ENCODE results near the gene FILIP1.

FILIP1 gene

GRCh38 chr6:75467966-75468365 is 25.6 kb downstream of the FILIP1 start:
- no peak overlapping the region for H3K4me3 ChIP-seq (ENCODE audit: low read length in 2 of 2)
- H2BK15ac ChIP-seq (ENCODE audit: low read length) = no peak overlapping the region
- no peaks in the 10 kb centered on the region for H3K9me3 ChIP-seq (replicated peaks in 1 of 2; ENCODE audit: control insufficient read depth in 2 of 2, insufficient read depth in 1 of 2, low read depth in 1 of 2, low read length in 2 of 2)
- H3K4ac ChIP-seq (ENCODE audit: low read length) = no peak overlapping the region
- peak; percentile 15 for DNase-seq (ENCODE audit: low spot score)
- no peak overlapping the region for H3K9ac ChIP-seq (ENCODE audit: low read depth, low read length, poor library complexity)
- H3K79me1 ChIP-seq (ENCODE audit: low read depth, low read length) = no peaks in the 10 kb centered on the region
- no peak overlapping the region for H3K14ac ChIP-seq (ENCODE audit: low read length)
- H2BK5ac ChIP-seq (ENCODE audit: low read length) = no peak overlapping the region
- H2BK12ac ChIP-seq (ENCODE audit: low read length) = no peak overlapping the region
- no peak overlapping the region for H3K18ac ChIP-seq (ENCODE audit: low read length)
- H3K4me1 ChIP-seq (ENCODE audit: control insufficient read depth in 2 of 2, insufficient read depth in 1 of 2, low read depth in 1 of 2, low read length in 2 of 2) = peaks cover 0 to 3% of the 10 kb centered on the region in 2 donors
- no CpG with 5 or more reads among the region's 3 CpGs for WGBS, 2 donors (ENCODE audit: extremely low coverage in 2 of 2, insufficient read length in 2 of 2, insufficient replicate concordance in 1 of 2)
- H3K27me3 ChIP-seq (ENCODE audit: control insufficient read depth in 3 of 3, insufficient read depth in 3 of 3, low read depth in 1 of 3, low read length in 3 of 3) = no peaks in the 10 kb centered on the region
- H3K23ac ChIP-seq (ENCODE audit: low read depth, low read length, poor library complexity) = no peak overlapping the region
- H3K27ac ChIP-seq (replicated peaks; ENCODE audit: low read length) = no peak overlapping the region
- H4K91ac ChIP-seq (ENCODE audit: low read depth, low read length, poor library complexity) = no peak overlapping the region
- H3K36me3 ChIP-seq (replicated peaks in 1 of 2; ENCODE audit: control insufficient read depth in 2 of 2, insufficient read depth in 2 of 2, low read length in 2 of 2) = no peaks in the 10 kb centered on the region
- H2AK5ac ChIP-seq (ENCODE audit: low read depth, low read length) = no peak overlapping the region
- H2BK120ac ChIP-seq (ENCODE audit: low read depth, low read length) = no peak overlapping the region
- no peak overlapping the region for H3K4me2 ChIP-seq (ENCODE audit: insufficient read depth, low read length, poor library complexity, severe bottlenecking)
- H2AFZ ChIP-seq (ENCODE audit: low read length) = peak overlapping the region; percentile 47
- no peak overlapping the region for H4K8ac ChIP-seq (ENCODE audit: low read depth, low read length)

GRCh38 chr6:75467284-75467683 is 26.3 kb downstream of the FILIP1 start:
- Histone ChIP-seq H3K23ac (ENCODE audit: low read depth, low read length, poor library complexity) (no peak overlapping the region), H3K14ac (ENCODE audit: low read length) (no peak overlapping the region), H4K91ac (ENCODE audit: low read depth, low read length, poor library complexity) (no peak overlapping the region), H3K27ac (replicated peaks; ENCODE audit: low read length) (no peak overlapping the region), H4K8ac (ENCODE audit: low read depth, low read length) (no peak overlapping the region), H3K79me1 (ENCODE audit: low read depth, low read length) (no peaks in the 10 kb centered on the region), H3K18ac (ENCODE audit: low read length) (no peak overlapping the region), H3K4me2 (ENCODE audit: insufficient read depth, low read length, poor library complexity, severe bottlenecking) (no peak overlapping the region), H2AFZ (ENCODE audit: low read length) (no peak overlapping the region), H3K4me3 (ENCODE audit: low read length in 2 of 2) (no peak overlapping the region), H2AK5ac (ENCODE audit: low read depth, low read length) (no peak overlapping the region), H3K9me3 (replicated peaks in 1 of 2; ENCODE audit: control insufficient read depth in 2 of 2, insufficient read depth in 1 of 2, low read depth in 1 of 2, low read length in 2 of 2) (no peaks in the 10 kb centered on the region), H3K9ac (ENCODE audit: low read depth, low read length, poor library complexity) (no peak overlapping the region), H3K4me1 (ENCODE audit: control insufficient read depth in 2 of 2, insufficient read depth in 1 of 2, low read depth in 1 of 2, low read length in 2 of 2) (peaks cover 0 to 3% of the 10 kb centered on the region in 2 donors), H3K4ac (ENCODE audit: low read length) (no peak overlapping the region), H3K36me3 (replicated peaks in 1 of 2; ENCODE audit: control insufficient read depth in 2 of 2, insufficient read depth in 2 of 2, low read length in 2 of 2) (no peaks in the 10 kb centered on the region), H2BK15ac (ENCODE audit: low read length) (no peak overlapping the region), H2BK12ac (ENCODE audit: low read length) (no peak overlapping the region), H3K27me3 (ENCODE audit: control insufficient read depth in 3 of 3, insufficient read depth in 3 of 3, low read depth in 1 of 3, low read length in 3 of 3) (no peaks in the 10 kb centered on the region), H2BK120ac (ENCODE audit: low read depth, low read length) (no peak overlapping the region), H2BK5ac (ENCODE audit: low read length) (no peak overlapping the region)
- DNase-seq (ENCODE audit: low spot score) = no peak
- WGBS, 2 donors (ENCODE audit: extremely low coverage in 2 of 2, insufficient read length in 2 of 2, insufficient replicate concordance in 1 of 2) = no CpG with 5 or more reads among the region's 4 CpGs

GRCh38 chr6:75466636-75467035 is 27.0 kb downstream of the FILIP1 start:
- Histone ChIP-seq H3K18ac (ENCODE audit: low read length) (no peak overlapping the region), H2BK15ac (ENCODE audit: low read length) (no peak overlapping the region), H4K8ac (ENCODE audit: low read depth, low read length) (no peak overlapping the region), H3K4me2 (ENCODE audit: insufficient read depth, low read length, poor library complexity, severe bottlenecking) (no peak overlapping the region), H3K23ac (ENCODE audit: low read depth, low read length, poor library complexity) (no peak overlapping the region), H3K4me1 (ENCODE audit: control insufficient read depth in 2 of 2, insufficient read depth in 1 of 2, low read depth in 1 of 2, low read length in 2 of 2) (peaks cover 2 to 7% of the 10 kb centered on the region in 2 donors), H3K27me3 (ENCODE audit: control insufficient read depth in 3 of 3, insufficient read depth in 3 of 3, low read depth in 1 of 3, low read length in 3 of 3) (no peaks in the 10 kb centered on the region), H2BK12ac (ENCODE audit: low read length) (no peak overlapping the region), H4K91ac (ENCODE audit: low read depth, low read length, poor library complexity) (no peak overlapping the region), H3K14ac (ENCODE audit: low read length) (no peak overlapping the region), H3K27ac (replicated peaks; ENCODE audit: low read length) (no peak overlapping the region), H3K9ac (ENCODE audit: low read depth, low read length, poor library complexity) (no peak overlapping the region), H3K4ac (ENCODE audit: low read length) (no peak overlapping the region), H2AFZ (ENCODE audit: low read length) (no peak overlapping the region), H3K36me3 (replicated peaks in 1 of 2; ENCODE audit: control insufficient read depth in 2 of 2, insufficient read depth in 2 of 2, low read length in 2 of 2) (no peaks in the 10 kb centered on the region), H2BK120ac (ENCODE audit: low read depth, low read length) (no peak overlapping the region), H3K4me3 (ENCODE audit: low read length in 2 of 2) (no peak overlapping the region), H3K9me3 (replicated peaks in 1 of 2; ENCODE audit: control insufficient read depth in 2 of 2, insufficient read depth in 1 of 2, low read depth in 1 of 2, low read length in 2 of 2) (no peaks in the 10 kb centered on the region), H3K79me1 (ENCODE audit: low read depth, low read length) (no peaks in the 10 kb centered on the region), H2BK5ac (ENCODE audit: low read length) (no peak overlapping the region), H2AK5ac (ENCODE audit: low read depth, low read length) (no peak overlapping the region)
- no CpG with 5 or more reads among the region's 1 CpG for WGBS, 2 donors (ENCODE audit: extremely low coverage in 2 of 2, insufficient read length in 2 of 2, insufficient replicate concordance in 1 of 2)
- no peak for DNase-seq (ENCODE audit: low spot score)

- no peak overlapping the region for H2BK120ac ChIP-seq (ENCODE audit: low read depth, low read length)
- H3K9me3 ChIP-seq (replicated peaks in 1 of 2; ENCODE audit: control insufficient read depth in 2 of 2, insufficient read depth in 1 of 2, low read depth in 1 of 2, low read length in 2 of 2) = no peaks in the 10 kb centered on the region
- no peak for DNase-seq (ENCODE audit: low spot score)
- WGBS, 2 donors (ENCODE audit: extremely low coverage in 2 of 2, insufficient read length in 2 of 2, insufficient replicate concordance in 1 of 2) = no CpG with 5 or more reads among the region's 1 CpG
- no peak overlapping the region for H3K27ac ChIP-seq (replicated peaks; ENCODE audit: low read length)
- no peak overlapping the region for H3K4me3 ChIP-seq (ENCODE audit: low read length in 2 of 2)
- no peaks in the 10 kb centered on the region for H3K79me1 ChIP-seq (ENCODE audit: low read depth, low read length)
- no peak overlapping the region for H2BK5ac ChIP-seq (ENCODE audit: low read length)
- H4K8ac ChIP-seq (ENCODE audit: low read depth, low read length) = no peak overlapping the region
- H3K18ac ChIP-seq (ENCODE audit: low read length) = no peak overlapping the region
- H2AFZ ChIP-seq (ENCODE audit: low read length) = no peak overlapping the region
- H2BK15ac ChIP-seq (ENCODE audit: low read length) = no peak overlapping the region
- H3K4ac ChIP-seq (ENCODE audit: low read length) = no peak overlapping the region
- no peak overlapping the region for H2BK12ac ChIP-seq (ENCODE audit: low read length)
- H3K9ac ChIP-seq (ENCODE audit: low read depth, low read length, poor library complexity) = no peak overlapping the region
- no peak overlapping the region for H3K14ac ChIP-seq (ENCODE audit: low read length)
- no peak overlapping the region for H3K4me2 ChIP-seq (ENCODE audit: insufficient read depth, low read length, poor library complexity, severe bottlenecking)
- H2AK5ac ChIP-seq (ENCODE audit: low read depth, low read length) = no peak overlapping the region
- H3K36me3 ChIP-seq (replicated peaks in 1 of 2; ENCODE audit: control insufficient read depth in 2 of 2, insufficient read depth in 2 of 2, low read length in 2 of 2) = no peaks in the 10 kb centered on the region
- H3K27me3 ChIP-seq (ENCODE audit: control insufficient read depth in 3 of 3, insufficient read depth in 3 of 3, low read depth in 1 of 3, low read length in 3 of 3) = no peaks in the 10 kb centered on the region
- H4K91ac ChIP-seq (ENCODE audit: low read depth, low read length, poor library complexity) = no peak overlapping the region
- H3K23ac ChIP-seq (ENCODE audit: low read depth, low read length, poor library complexity) = no peak overlapping the region
- peaks cover 2 to 7% of the 10 kb centered on the region in 2 donors for H3K4me1 ChIP-seq (ENCODE audit: control insufficient read depth in 2 of 2, insufficient read depth in 1 of 2, low read depth in 1 of 2, low read length in 2 of 2)
Measured at GRCh38 chr6:75463908-75464307, 29.7 kb downstream of the FILIP1 start.
